Hepatocyte (in vitro differentiated cells): ENCODE results near the gene TRMT44.

Source experiments
- CTCF ChIP-seq: fragments of 200-600 bp; sonication (generic); IDR thresholded peaks from 2 replicates; pipeline ENCODE4 v1.5.1; 2016; ENCODE audit warnings: antibody characterized with exemption, mild to moderate bottlenecking; ENCODE audit not compliant: poor library complexity
- EZH2 ChIP-seq: fragments of 200-600 bp; sonication (generic); IDR thresholded peaks from 2 replicates; pipeline ENCODE4 v1.6.1; 2016; ENCODE audit warnings: antibody characterized with exemption, mild to moderate bottlenecking, borderline replicate concordance
- EZH2phosphoT487 ChIP-seq: fragments of 200-600 bp; sonication (generic); IDR thresholded peaks from one replicate; pipeline ENCODE4 v1.6.1; 2018; ENCODE audit warnings: antibody characterized with exemption, mild to moderate bottlenecking, low read depth, moderate library complexity; ENCODE audit not compliant: unreplicated experiment, severe bottlenecking

- no peak for TF ChIP-seq CTCF
- no peak for TF ChIP-seq EZH2
- TF ChIP-seq EZH2phosphoT487, result no peak
These were observed 82.6 kb downstream of the TRMT44 start for GRCh38 chr4:8523175-8523574.
